ENCODE results near the gene KIF17. TPM values are rescaled to one million over a fixed set of nuclear protein-coding genes. Genes with fewer than 3 reads are reported as not detected.

Gene KIF17
- total and polyA plus RNA-seq, 3 experiments from 2014 or later, result not detected

DNA sequence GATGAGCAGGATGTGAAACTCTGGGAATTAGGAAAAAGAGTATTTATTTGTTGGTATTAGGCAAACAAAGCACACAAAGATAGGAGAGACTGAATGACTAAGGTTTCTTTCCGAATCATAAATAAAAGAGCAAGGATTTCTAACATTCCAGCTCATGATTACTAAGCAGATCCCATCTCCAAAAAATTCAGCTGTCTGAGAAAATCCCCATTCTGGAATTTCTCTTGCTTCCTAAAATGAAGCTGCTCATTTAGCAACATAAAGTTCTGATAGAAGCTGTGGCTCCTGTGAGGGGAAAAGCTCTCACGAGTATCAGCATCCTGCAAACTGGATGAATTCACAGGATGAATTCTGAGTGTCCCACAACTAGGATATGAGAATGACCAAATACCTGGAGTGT, 21.4 kb upstream of the KIF17 start:
- H3K36me3 ChIP-seq (ENCODE audit: insufficient read depth, low read length), result peaks cover 19% of the 10 kb centered on the region
- Mint-ChIP-seq H3K27ac (peak overlapping the region in 2 of 8 donors; percentile 60 to 83), H3K4me3 (no peak overlapping the region)

GRCh38 chr1:20735581-20736111, 17.8 kb upstream of the KIF17 start:
- CTCF ChIA-PET, result interaction anchor here (4.0 kb wide), 1 partner anchor 38 kb away, joined by 15 read pairs; no protein-coding TSS in a partner anchor
- DNase-seq, result no peak
- peaks cover 0 to 31% (median 0%) of the 10 kb centered on the region in 3 donors for H3K36me3 Mint-ChIP-seq
- H3K9me3 ChIP-seq (ENCODE audit: low read length), result no peaks in the 10 kb centered on the region
- no peak overlapping the region for H3K4me3 ChIP-seq (ENCODE audit: low read length)
- peak overlapping the region in 1 of 7 donors; percentile 30 for H3K4me3 Mint-ChIP-seq
- no peak overlapping the region for H3K27ac Mint-ChIP-seq
- POLR2A ChIA-PET, result no interaction called here
- no peak overlapping the region for H3K27ac ChIP-seq (ENCODE audit: low read depth, low read length)
- peaks cover 7% of the 10 kb centered on the region for H3K27me3 ChIP-seq (ENCODE audit: insufficient read depth, low read length, poor library complexity, severe bottlenecking)
- H3K4me1 ChIP-seq (ENCODE audit: insufficient read depth, low read length), result peaks cover 17% of the 10 kb centered on the region
- H3K9me3 Mint-ChIP-seq, result no peaks in the 10 kb centered on the region
- H3K4me1 Mint-ChIP-seq, result peaks cover 10 to 29% (median 17%) of the 10 kb centered on the region in 3 donors
- no peaks in the 10 kb centered on the region for H3K36me3 ChIP-seq (ENCODE audit: insufficient read depth, low read length)
- peaks cover 0 to 6% of the 10 kb centered on the region in 2 donors for H3K27me3 Mint-ChIP-seq

More for the DNA sequence above, 21.4 kb upstream of the KIF17 start:
- no peaks in the 10 kb centered on the region for H3K27me3 ChIP-seq (ENCODE audit: insufficient read depth, low read length, poor library complexity, severe bottlenecking)
- ChIA-PET CTCF (no interaction called here), POLR2A (interaction anchor here (0.7 kb wide), 1 partner anchor 25 kb away, joined by 4 read pairs; no protein-coding TSS in a partner anchor)
- no peak overlapping the region for H3K27ac ChIP-seq (ENCODE audit: low read depth, low read length)
- peaks cover 0 to 60% (median 8%) of the 10 kb centered on the region in 3 donors for H3K36me3 Mint-ChIP-seq
- no peaks in the 10 kb centered on the region for H3K27me3 Mint-ChIP-seq
- H3K9me3 ChIP-seq (ENCODE audit: low read length), result no peaks in the 10 kb centered on the region
- no peaks in the 10 kb centered on the region for H3K4me1 ChIP-seq (ENCODE audit: insufficient read depth, low read length)
- no peak overlapping the region for H3K4me3 ChIP-seq (ENCODE audit: low read length)
- no peaks in the 10 kb centered on the region for H3K9me3 Mint-ChIP-seq
- no peak for DNase-seq
- no peaks in the 10 kb centered on the region for H3K4me1 Mint-ChIP-seq

GRCh38 chr1:20733360-20733975, 15.7 kb upstream of the KIF17 start:
- H3K4me1 Mint-ChIP-seq, result peaks cover 14 to 39% (median 21%) of the 10 kb centered on the region in 3 donors
- DNase-seq, result no peak
- ChIA-PET POLR2A (interaction anchor here (2.3 kb wide), 1 partner anchor 54 kb away, joined by 13 read pairs; the partner anchor contains the start of gene HP1BP3), CTCF (interaction anchor here (0.8 to 4.0 kb wide), 4 partner anchors 25 to 41 kb away, joined by 3 to 15 read pairs (median 4); no protein-coding TSS in a partner anchor)
- Histone ChIP-seq H3K27ac (ENCODE audit: low read depth, low read length) (no peak overlapping the region), H3K27me3 (ENCODE audit: insufficient read depth, low read length, poor library complexity, severe bottlenecking) (peaks cover 8% of the 10 kb centered on the region), H3K4me3 (ENCODE audit: low read length) (peak overlapping the region; percentile 83), H3K9me3 (ENCODE audit: low read length) (no peaks in the 10 kb centered on the region), H3K4me1 (ENCODE audit: insufficient read depth, low read length) (peaks cover 17% of the 10 kb centered on the region), H3K36me3 (ENCODE audit: insufficient read depth, low read length) (no peaks in the 10 kb centered on the region)
- peaks cover 0 to 15% (median 0%) of the 10 kb centered on the region in 3 donors for H3K36me3 Mint-ChIP-seq
- peak overlapping the region in 7 of 8 donors; percentile 1 to 92 (median 64) for H3K27ac Mint-ChIP-seq
- H3K4me3 Mint-ChIP-seq, result peak overlapping the region; percentile 81 to 93 (median 85)
- peaks cover 0 to 9% of the 10 kb centered on the region in 2 donors for H3K27me3 Mint-ChIP-seq
- H3K9me3 Mint-ChIP-seq, result no peaks in the 10 kb centered on the region

GRCh38 chr1:20732588-20733359, 15.0 kb upstream of the KIF17 start, which contains the start of gene SH2D5:
Gene SH2D5, minus strand, starts transcription at chr1:20732703. Its CDS starts 4,659 bp downstream, at chr1:20728044.
- CTCF ChIA-PET, result interaction anchor here (0.8 to 4.0 kb wide), 5 partner anchors 16 to 40 kb away, joined by 3 to 15 read pairs (median 3); no protein-coding TSS in a partner anchor
- H3K9me3 ChIP-seq (ENCODE audit: low read length), result no peaks in the 10 kb centered on the region
- DNase-seq, result peak; percentile 52 to 83 (median 54)
- H3K4me3 ChIP-seq (ENCODE audit: low read length), result peak within 1 kb of the TSS; percentile 83
- H3K27me3 Mint-ChIP-seq, result peaks cover 0 to 9% of the 10 kb centered on the region in 2 donors
- no peaks in the 10 kb centered on the region for H3K36me3 ChIP-seq (ENCODE audit: insufficient read depth, low read length)
- peak within 1 kb of the TSS in 7 of 8 donors; percentile 1 to 92 (median 68) for H3K27ac Mint-ChIP-seq
- H3K4me1 Mint-ChIP-seq, result peaks cover 14 to 39% (median 21%) of the 10 kb centered on the region in 3 donors
- POLR2A ChIA-PET, result interaction anchor here (1.1 to 2.3 kb wide), 2 partner anchors 54 to 99 kb away, joined by 3 to 13 read pairs; partner anchors contain the start of gene HP1BP3
- no peaks in the 10 kb centered on the region for H3K9me3 Mint-ChIP-seq
- H3K27me3 ChIP-seq (ENCODE audit: insufficient read depth, low read length, poor library complexity, severe bottlenecking), result peaks cover 8% of the 10 kb centered on the region
- no peak within 1 kb of the TSS for H3K27ac ChIP-seq (ENCODE audit: low read depth, low read length)
- H3K4me3 Mint-ChIP-seq, result peak within 1 kb of the TSS; percentile 81 to 93 (median 85)
- peaks cover 17% of the 10 kb centered on the region for H3K4me1 ChIP-seq (ENCODE audit: insufficient read depth, low read length)
- peaks cover 0 to 9% (median 0%) of the 10 kb centered on the region in 3 donors for H3K36me3 Mint-ChIP-seq

DNA sequence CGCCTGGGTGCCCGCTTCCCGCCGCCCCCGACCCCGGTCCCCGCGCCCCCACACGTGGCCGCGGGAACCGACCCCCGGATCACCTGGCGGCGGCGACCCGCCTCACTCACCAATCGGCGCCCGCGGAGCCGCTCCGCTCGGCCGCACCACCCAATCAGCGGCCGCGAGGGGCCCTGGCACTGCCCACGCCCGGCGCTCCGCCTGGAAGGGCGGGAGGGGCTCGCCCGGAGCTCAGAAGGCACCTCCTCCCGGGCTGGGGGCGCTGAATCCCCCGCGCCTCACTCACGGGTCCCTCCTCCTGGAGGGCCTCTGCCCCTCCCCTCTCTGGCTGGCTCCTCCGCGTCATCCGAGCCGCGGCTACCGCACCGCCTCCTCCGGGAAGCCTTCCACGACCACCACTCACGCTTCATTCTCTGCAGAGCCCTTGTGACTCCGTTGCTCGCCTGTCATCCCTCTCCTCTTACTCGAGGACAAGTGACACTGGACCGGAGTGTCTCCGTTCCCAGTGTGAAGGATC, 14.3 kb upstream of the KIF17 start:
- H3K27ac Mint-ChIP-seq, result peak overlapping the region in 4 of 8 donors; percentile 51 to 84 (median 64)
- DNase-seq, result peak; percentile 42 to 71 (median 54)
- no peaks in the 10 kb centered on the region for H3K36me3 ChIP-seq (ENCODE audit: insufficient read depth, low read length)
- H3K4me3 ChIP-seq (ENCODE audit: low read length), result peak overlapping the region; percentile 83
- H3K36me3 Mint-ChIP-seq, result peaks cover 0 to 2% (median 0%) of the 10 kb centered on the region in 3 donors
- H3K4me1 ChIP-seq (ENCODE audit: insufficient read depth, low read length), result peaks cover 17% of the 10 kb centered on the region
- peaks cover 14 to 39% (median 21%) of the 10 kb centered on the region in 3 donors for H3K4me1 Mint-ChIP-seq
- CTCF ChIA-PET, result interaction anchor here (0.9 to 4.0 kb wide), 2 partner anchors 15 to 35 kb away, joined by 3 to 15 read pairs; no protein-coding TSS in a partner anchor
- peak overlapping the region; percentile 81 to 93 (median 85) for H3K4me3 Mint-ChIP-seq
- POLR2A ChIA-PET, result interaction anchor here (1.1 to 2.3 kb wide), 2 partner anchors 55 to 98 kb away, joined by 3 to 13 read pairs; partner anchors contain the start of gene HP1BP3
- H3K27ac ChIP-seq (ENCODE audit: low read depth, low read length), result no peak overlapping the region
- H3K27me3 Mint-ChIP-seq, result peaks cover 0 to 9% of the 10 kb centered on the region in 2 donors
- peaks cover 8% of the 10 kb centered on the region for H3K27me3 ChIP-seq (ENCODE audit: insufficient read depth, low read length, poor library complexity, severe bottlenecking)
- no peaks in the 10 kb centered on the region for H3K9me3 Mint-ChIP-seq
- H3K9me3 ChIP-seq (ENCODE audit: low read length), result no peaks in the 10 kb centered on the region

- Mint-ChIP-seq H3K9me3 (no peaks in the 10 kb centered on the region), H3K4me3 (peak overlapping the region; percentile 77 to 86 (median 79)), H3K27me3 (peaks cover 0 to 9% of the 10 kb centered on the region in 2 donors), H3K27ac (peak overlapping the region in 1 of 8 donors; percentile 58), H3K36me3 (peaks cover 0 to 2% (median 0%) of the 10 kb centered on the region in 3 donors), H3K4me1 (peaks cover 14 to 39% (median 21%) of the 10 kb centered on the region in 3 donors)
- ChIA-PET POLR2A (interaction anchor here (1.1 kb wide), 1 partner anchor 97 kb away, joined by 3 read pairs; no protein-coding TSS in a partner anchor), CTCF (interaction anchor here (0.7 to 1.2 kb wide), 2 partner anchors 29 to 35 kb away, joined by 3 to 4 read pairs; no protein-coding TSS in a partner anchor)
- DNase-seq, result peak in 3 of 5 donors; percentile 15 to 46 (median 16)
- Histone ChIP-seq H3K4me1 (ENCODE audit: insufficient read depth, low read length) (peaks cover 17% of the 10 kb centered on the region), H3K4me3 (ENCODE audit: low read length) (peak overlapping the region; percentile 19), H3K9me3 (ENCODE audit: low read length) (no peaks in the 10 kb centered on the region), H3K27ac (ENCODE audit: low read depth, low read length) (no peak overlapping the region), H3K27me3 (ENCODE audit: insufficient read depth, low read length, poor library complexity, severe bottlenecking) (peaks cover 8% of the 10 kb centered on the region), H3K36me3 (ENCODE audit: insufficient read depth, low read length) (no peaks in the 10 kb centered on the region)
Measured at GRCh38 chr1:20731057-20731991, 13.5 kb upstream of the KIF17 start.
